Measurements from ENCODE around the gene SCN1B. TPM values are rescaled to one million over a fixed set of nuclear protein-coding genes. Genes with fewer than 3 reads are reported as not detected.
"Not testable (repeated sequence)": the region's sequence is repeated elsewhere in the genome, so short reads cannot be mapped to it uniquely, and the experiment has no call there.

The SCN1B gene
- total RNA-seq, 2 experiments from 2014 or later = 1.4 to 2.3 TPM

- intact Hi-C loops (cut with DNase I, micrococcal nuclease) = loop anchor here in 1 of 2 experiments (10.0 kb wide), 1 partner anchor 331 kb away; the partner anchor contains the start of genes SCGB2B2 and ZNF302
- H3K27ac Mint-ChIP-seq = peak overlapping the region; percentile 75
- no peak for TF ChIP-seq CTCF (IDR thresholded peaks at IDR 0.05)
Measured at GRCh38 chr19:35005256-35005977, 24.9 kb upstream of the SCN1B start.

GRCh38 chr19:35006007-35006341 is 24.3 kb upstream of the SCN1B start:
- peaks cover 60% of the 10 kb centered on the region for H3K36me3 ChIP-seq (ENCODE audit: insufficient read depth, low read length)
- peak overlapping the region; percentile 75 for H3K27ac Mint-ChIP-seq
- CTCF ChIA-PET; H3K27me3 Mint-ChIP-seq; DNase-seq; H3K9me3 ChIP-seq (ENCODE audit: control insufficient read depth in 1 of 2, insufficient read depth in 1 of 2, low read length in 2 of 2); ATAC-seq (ENCODE audit: poor library complexity); H3K9me3 Mint-ChIP-seq; H3K27me3 ChIP-seq (ENCODE audit: control insufficient read depth in 1 of 2, insufficient read depth in 2 of 2, low read length in 2 of 2); H3K4me3 ChIP-seq (ENCODE audit: low read length): not testable (repeated sequence)
- H3K36me3 Mint-ChIP-seq (ENCODE audit: low read depth) = peaks cover 71% of the 10 kb centered on the region
- peak overlapping the region; percentile 56 for H3K4me3 Mint-ChIP-seq
- POLR2A ChIA-PET = interaction anchor here (1.6 to 11.9 kb wide), 2 partner anchors 7 to 14 kb away, joined by 4 to 205 read pairs; partner anchors contain the start of gene GRAMD1A
- H3K27ac ChIP-seq (ENCODE audit: low read depth in 1 of 2, low read length in 2 of 2) = peak overlapping the region in 1 of 2 donors; percentile 14
- intact Hi-C loops (cut with DNase I, micrococcal nuclease) = loop anchor here in 1 of 2 experiments (10.0 kb wide), 1 partner anchor 331 kb away; the partner anchor contains the start of genes SCGB2B2 and ZNF302
- H3K4me1 ChIP-seq (ENCODE audit: insufficient read depth, low read length) = peaks cover 73% of the 10 kb centered on the region
- H3K4me1 Mint-ChIP-seq (ENCODE audit: low read depth) = peaks cover 63% of the 10 kb centered on the region

More at GRCh38 chr19:35005256-35005977, 24.9 kb upstream of the SCN1B start:
- Mint-ChIP-seq H3K4me1 (ENCODE audit: low read depth) (peaks cover 60% of the 10 kb centered on the region), H3K9me3 (no peaks in the 10 kb centered on the region), H3K27me3 (no peaks in the 10 kb centered on the region), H3K4me3 (peak overlapping the region; percentile 56), H3K36me3 (ENCODE audit: low read depth) (peaks cover 69% of the 10 kb centered on the region)
- no peaks in the 10 kb centered on the region for H3K27me3 ChIP-seq (ENCODE audit: control insufficient read depth in 1 of 2, insufficient read depth in 2 of 2, low read length in 2 of 2)
- DNase-seq = no peak
- ChIA-PET POLR2A (interaction anchor here (11.9 kb wide), 1 partner anchor 6 kb away, joined by 205 read pairs; the partner anchor contains the start of gene GRAMD1A), CTCF (no interaction called here)
- no peaks in the 10 kb centered on the region for H3K9me3 ChIP-seq (ENCODE audit: control insufficient read depth in 1 of 2, insufficient read depth in 1 of 2, low read length in 2 of 2)
- ATAC-seq (ENCODE audit: poor library complexity) = no peak
- peak overlapping the region in 1 of 2 donors; percentile 14 for H3K27ac ChIP-seq (ENCODE audit: low read depth in 1 of 2, low read length in 2 of 2)
- peaks cover 55% of the 10 kb centered on the region for H3K36me3 ChIP-seq (ENCODE audit: insufficient read depth, low read length)
- H3K4me3 ChIP-seq (ENCODE audit: low read length) = no peak overlapping the region
- peaks cover 67% of the 10 kb centered on the region for H3K4me1 ChIP-seq (ENCODE audit: insufficient read depth, low read length)

- H3K36me3 ChIP-seq (ENCODE audit: insufficient read depth, low read length) = peaks cover 65% of the 10 kb centered on the region
- peaks cover 74% of the 10 kb centered on the region for H3K4me1 ChIP-seq (ENCODE audit: insufficient read depth, low read length)
Measured at GRCh38 chr19:35006342-35006998, 23.8 kb upstream of the SCN1B start.

More at GRCh38 chr19:35006342-35006998, 23.8 kb upstream of the SCN1B start:
- H3K27me3 Mint-ChIP-seq = no peaks in the 10 kb centered on the region
- no peak overlapping the region for H3K27ac ChIP-seq (ENCODE audit: low read depth in 1 of 2, low read length in 2 of 2)
- H3K4me1 Mint-ChIP-seq (ENCODE audit: low read depth) = peaks cover 65% of the 10 kb centered on the region
- ATAC-seq (ENCODE audit: poor library complexity) = no peak
- peak overlapping the region; percentile 75 for H3K27ac Mint-ChIP-seq
- H3K9me3 Mint-ChIP-seq = no peaks in the 10 kb centered on the region
- intact Hi-C loops (cut with DNase I, micrococcal nuclease) = loop anchor here in 1 of 2 experiments (10.0 kb wide), 1 partner anchor 332 kb away; the partner anchor contains the start of genes SCGB2B2 and ZNF302
- H3K36me3 Mint-ChIP-seq (ENCODE audit: low read depth) = peaks cover 72% of the 10 kb centered on the region
- DNase-seq = no peak
- CTCF ChIA-PET = interaction anchor here (1.5 kb wide), 1 partner anchor 38 kb away, joined by 3 read pairs; no protein-coding TSS in a partner anchor
- no peaks in the 10 kb centered on the region for H3K9me3 ChIP-seq (ENCODE audit: control insufficient read depth in 1 of 2, insufficient read depth in 1 of 2, low read length in 2 of 2)
- no peak overlapping the region for H3K4me3 ChIP-seq (ENCODE audit: low read length)
- POLR2A ChIA-PET = interaction anchor here (0.5 to 11.9 kb wide), 4 partner anchors 7 to 31 kb away, joined by 3 to 205 read pairs (median 4); partner anchors contain the start of gene GRAMD1A
- no peaks in the 10 kb centered on the region for H3K27me3 ChIP-seq (ENCODE audit: control insufficient read depth in 1 of 2, insufficient read depth in 2 of 2, low read length in 2 of 2)
- TF ChIP-seq CTCF (IDR thresholded peaks at IDR 0.05) = no peak
- H3K4me3 Mint-ChIP-seq = peak overlapping the region; percentile 3
